Activated gamma-delta T cell treated with anti-CD3 and anti-CD28 coated beads, Interleukin-2, amount 50 U/mL, for 16 hours (primary cell): ENCODE results near the gene POGZ.

Source experiments
- DNase-seq: peaks from one replicate; pipeline ENCODE4 v3.0.0-alpha.2; 2020; ENCODE audit warnings: low read depth

The POGZ gene

GRCh38 chr1:151459331-151460046, at the start of gene POGZ:
TSS of gene POGZ (minus strand) at chr1:151459494. CDS start at chr1:151442204, 17,290 bp downstream.
- DNase-seq = peak; percentile 89

- DNase-seq = no peak
These were observed 49.5 kb upstream of the POGZ start for GRCh38 chr1:151508833-151509232.

GRCh38 chr1:151504759-151505158, 45.5 kb upstream of the POGZ start:
- no peak for DNase-seq

GRCh38 chr1:151504252-151504651, 45.0 kb upstream of the POGZ start:
- no peak for DNase-seq

- no peak for DNase-seq
These were observed 43.8 kb upstream of the POGZ start for GRCh38 chr1:151502859-151503780.

- DNase-seq = no peak
These were observed 42.9 kb upstream of the POGZ start for GRCh38 chr1:151502035-151502700.

- no peak for DNase-seq
These were observed 42.2 kb upstream of the POGZ start for GRCh38 chr1:151501474-151501873.

- no peak for DNase-seq
These were observed 40.6 kb upstream of the POGZ start for GRCh38 chr1:151499930-151500329.

- DNase-seq = no peak
These were observed 40.1 kb upstream of the POGZ start for GRCh38 chr1:151499365-151499764.

GRCh38 chr1:151495316-151495715, 36.0 kb upstream of the POGZ start:
- no peak for DNase-seq

- DNase-seq = no peak
These were observed 35.5 kb upstream of the POGZ start for GRCh38 chr1:151494741-151495281.

GRCh38 chr1:151493042-151493441, 33.7 kb upstream of the POGZ start:
- DNase-seq = no peak

GRCh38 chr1:151492120-151492519, 32.8 kb upstream of the POGZ start:
- DNase-seq = no peak

GRCh38 chr1:151491641-151492040, 32.3 kb upstream of the POGZ start:
- DNase-seq = no peak

GRCh38 chr1:151486557-151486956, 27.3 kb upstream of the POGZ start:
- no peak for DNase-seq

- DNase-seq = no peak
These were observed 26.5 kb upstream of the POGZ start for GRCh38 chr1:151485685-151486255.

GRCh38 chr1:151482017-151482416, 22.7 kb upstream of the POGZ start:
- DNase-seq = no peak

GRCh38 chr1:151479462-151479861, 20.2 kb upstream of the POGZ start:
- no peak for DNase-seq

GRCh38 chr1:151478923-151479322, 19.6 kb upstream of the POGZ start:
- DNase-seq = no peak

- no peak for DNase-seq
These were observed 19.0 kb upstream of the POGZ start for GRCh38 chr1:151478140-151478812.

- DNase-seq = no peak
These were observed 17.8 kb upstream of the POGZ start for GRCh38 chr1:151477066-151477465.
